Nephron progenitor cell (in vitro differentiated cells): ENCODE measurements around the gene TMEM212.

ENCODE experiments used
- DNase-seq: peaks from one replicate; pipeline ENCODE4 v3.0.0; 2021
- H3K27ac Mint-ChIP-seq: 2 replicates; pipeline ENCODE4 v1.8.0; 2021; ENCODE audit warnings: mild to moderate bottlenecking, moderate library complexity, mixed read lengths
- H3K27me3 Mint-ChIP-seq: 2 replicates; pipeline ENCODE4 v1.8.0; 2021; ENCODE audit warnings: mild to moderate bottlenecking, low read depth, mixed read lengths; ENCODE audit not compliant: poor library complexity
- H3K36me3 Mint-ChIP-seq: 2 replicates; pipeline ENCODE4 v1.8.0; 2021; ENCODE audit warnings: low read depth, mixed read lengths
- H3K4me1 Mint-ChIP-seq: 2 replicates; pipeline ENCODE4 v1.8.0; 2021; ENCODE audit warnings: mixed read lengths
- H3K4me3 Mint-ChIP-seq: 2 replicates; pipeline ENCODE4 v1.8.0; 2021; ENCODE audit warnings: mild to moderate bottlenecking, moderate library complexity, mixed read lengths
- H3K9me3 Mint-ChIP-seq: 2 replicates; pipeline ENCODE4 v1.8.0; 2021; ENCODE audit warnings: mild to moderate bottlenecking, moderate library complexity, mixed read lengths
- TF ChIP-seq, protein P1 (sequence below): fragments of 200-600 bp; sonication (generic); IDR thresholded peaks from 2 replicates; pipeline ENCODE4 v1.5.0; 2021; ENCODE audit warnings: antibody characterized with exemption

Gene TMEM212

DNA sequence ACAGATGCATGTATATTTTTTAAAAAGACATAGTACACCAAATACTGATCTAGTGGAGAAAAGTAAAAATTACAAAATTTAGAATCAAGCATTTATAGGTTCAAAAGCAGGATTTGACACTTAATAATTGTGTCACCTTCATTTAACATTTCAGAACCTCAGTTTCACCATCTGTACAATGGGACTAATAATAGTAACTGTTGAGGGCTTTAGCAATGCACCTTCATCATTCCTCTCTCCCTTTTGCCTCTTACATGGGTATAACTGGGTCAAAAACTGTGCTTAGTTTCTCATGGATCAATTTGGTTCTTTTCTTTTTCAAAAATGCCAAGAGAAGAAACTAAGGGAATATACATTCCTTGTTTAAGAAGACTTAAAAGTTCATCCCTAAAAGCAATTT, 5.5 kb upstream of the TMEM212 start:
- no peak overlapping the region for H3K4me3 Mint-ChIP-seq

DNA sequence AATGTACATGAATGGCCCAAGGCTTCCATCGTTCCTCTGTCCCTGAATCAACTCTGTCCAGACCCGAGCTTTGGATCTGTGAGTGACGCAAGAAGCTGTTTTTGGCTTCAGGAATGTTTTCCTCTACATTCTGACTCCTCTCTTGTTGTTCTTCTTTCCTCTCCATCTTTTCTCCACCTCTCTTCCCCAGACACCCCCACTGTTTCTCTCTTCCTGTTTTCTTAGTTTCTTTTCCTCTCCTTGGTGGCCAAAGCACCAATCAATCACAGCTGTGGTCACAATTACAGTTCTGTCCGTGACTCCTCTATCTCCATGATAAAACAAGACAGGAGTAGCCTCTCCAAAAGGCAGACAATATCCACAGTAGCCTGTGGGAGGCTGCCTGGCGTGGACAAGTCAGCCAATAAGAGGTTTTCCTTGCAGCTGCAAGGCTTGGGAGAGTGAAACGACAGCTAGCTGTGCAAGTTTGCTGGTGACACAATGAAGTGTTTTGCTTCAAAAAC, 4.9 kb upstream of the TMEM212 start:
- Mint-ChIP-seq H3K4me1 (peaks cover 55% of the 10 kb centered on the region), H3K27me3 (peaks cover 9% of the 10 kb centered on the region), H3K9me3 (no peaks in the 10 kb centered on the region), H3K27ac (peak overlapping the region; percentile 92), H3K4me3 (peak overlapping the region; percentile 60), H3K36me3 (no peaks in the 10 kb centered on the region)
- DNase-seq, result peak; percentile 31
- TF ChIP-seq, protein P1, sequence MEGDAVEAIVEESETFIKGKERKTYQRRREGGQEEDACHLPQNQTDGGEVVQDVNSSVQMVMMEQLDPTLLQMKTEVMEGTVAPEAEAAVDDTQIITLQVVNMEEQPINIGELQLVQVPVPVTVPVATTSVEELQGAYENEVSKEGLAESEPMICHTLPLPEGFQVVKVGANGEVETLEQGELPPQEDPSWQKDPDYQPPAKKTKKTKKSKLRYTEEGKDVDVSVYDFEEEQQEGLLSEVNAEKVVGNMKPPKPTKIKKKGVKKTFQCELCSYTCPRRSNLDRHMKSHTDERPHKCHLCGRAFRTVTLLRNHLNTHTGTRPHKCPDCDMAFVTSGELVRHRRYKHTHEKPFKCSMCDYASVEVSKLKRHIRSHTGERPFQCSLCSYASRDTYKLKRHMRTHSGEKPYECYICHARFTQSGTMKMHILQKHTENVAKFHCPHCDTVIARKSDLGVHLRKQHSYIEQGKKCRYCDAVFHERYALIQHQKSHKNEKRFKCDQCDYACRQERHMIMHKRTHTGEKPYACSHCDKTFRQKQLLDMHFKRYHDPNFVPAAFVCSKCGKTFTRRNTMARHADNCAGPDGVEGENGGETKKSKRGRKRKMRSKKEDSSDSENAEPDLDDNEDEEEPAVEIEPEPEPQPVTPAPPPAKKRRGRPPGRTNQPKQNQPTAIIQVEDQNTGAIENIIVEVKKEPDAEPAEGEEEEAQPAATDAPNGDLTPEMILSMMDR, result no peak

More for the DNA sequence above, 5.5 kb upstream of the TMEM212 start:
- Mint-ChIP-seq H3K27ac (no peak overlapping the region), H3K36me3 (no peaks in the 10 kb centered on the region), H3K9me3 (no peaks in the 10 kb centered on the region), H3K27me3 (peaks cover 9% of the 10 kb centered on the region), H3K4me1 (peaks cover 50% of the 10 kb centered on the region)
- TF ChIP-seq, protein P1, result no peak
- no peak for DNase-seq

DNA sequence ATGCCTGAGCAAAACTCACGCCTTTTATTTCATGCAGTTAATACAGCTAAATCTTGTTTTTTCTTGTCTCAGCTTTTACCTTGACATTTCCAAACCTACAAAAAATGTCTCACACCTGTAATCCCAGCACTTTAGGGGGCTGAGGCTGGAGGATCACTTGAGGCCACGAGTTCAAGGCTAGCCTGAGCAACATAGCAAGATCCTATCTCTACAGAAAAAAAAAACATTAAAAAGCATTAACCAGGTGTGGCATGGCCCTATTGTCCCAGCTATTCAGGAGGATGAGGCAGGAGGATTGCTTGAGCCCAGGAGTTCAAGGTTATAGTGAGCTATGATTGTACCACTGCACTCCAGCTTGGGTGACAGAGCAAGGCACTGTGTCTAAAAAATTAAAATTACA, 3.9 kb upstream of the TMEM212 start:
- H3K36me3 Mint-ChIP-seq, result no peaks in the 10 kb centered on the region
- no peak for DNase-seq
- TF ChIP-seq, protein P1, result no peak
- H3K4me3 Mint-ChIP-seq, result no peak overlapping the region
- H3K27ac Mint-ChIP-seq, result no peak overlapping the region
- peaks cover 56% of the 10 kb centered on the region for H3K4me1 Mint-ChIP-seq
- no peaks in the 10 kb centered on the region for H3K9me3 Mint-ChIP-seq
- peaks cover 9% of the 10 kb centered on the region for H3K27me3 Mint-ChIP-seq

DNA sequence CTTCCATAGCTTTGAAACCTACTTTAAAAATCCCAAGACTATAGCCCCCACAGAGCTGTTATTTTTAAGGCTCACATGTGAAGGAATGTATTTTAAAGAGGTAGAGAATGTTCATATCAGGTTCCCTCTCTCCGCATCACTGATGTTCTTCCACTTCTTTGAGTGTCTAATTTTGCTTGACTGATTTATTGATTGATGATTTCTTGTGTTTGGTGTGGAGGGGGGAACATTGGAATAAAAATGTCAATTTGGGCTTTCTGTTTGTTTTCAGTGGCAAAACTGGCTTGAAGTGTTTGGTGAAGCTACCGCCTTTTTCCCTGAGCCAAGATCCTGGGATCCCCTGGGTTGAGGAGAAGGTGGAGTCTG, 2.7 kb upstream of the TMEM212 start:
- Mint-ChIP-seq H3K4me3 (peak overlapping the region; percentile 8), H3K4me1 (peaks cover 45% of the 10 kb centered on the region), H3K27me3 (peaks cover 5% of the 10 kb centered on the region), H3K27ac (peak overlapping the region; percentile 70), H3K9me3 (no peaks in the 10 kb centered on the region), H3K36me3 (no peaks in the 10 kb centered on the region)
- DNase-seq, result no peak
- TF ChIP-seq, protein P1, result no peak

DNA sequence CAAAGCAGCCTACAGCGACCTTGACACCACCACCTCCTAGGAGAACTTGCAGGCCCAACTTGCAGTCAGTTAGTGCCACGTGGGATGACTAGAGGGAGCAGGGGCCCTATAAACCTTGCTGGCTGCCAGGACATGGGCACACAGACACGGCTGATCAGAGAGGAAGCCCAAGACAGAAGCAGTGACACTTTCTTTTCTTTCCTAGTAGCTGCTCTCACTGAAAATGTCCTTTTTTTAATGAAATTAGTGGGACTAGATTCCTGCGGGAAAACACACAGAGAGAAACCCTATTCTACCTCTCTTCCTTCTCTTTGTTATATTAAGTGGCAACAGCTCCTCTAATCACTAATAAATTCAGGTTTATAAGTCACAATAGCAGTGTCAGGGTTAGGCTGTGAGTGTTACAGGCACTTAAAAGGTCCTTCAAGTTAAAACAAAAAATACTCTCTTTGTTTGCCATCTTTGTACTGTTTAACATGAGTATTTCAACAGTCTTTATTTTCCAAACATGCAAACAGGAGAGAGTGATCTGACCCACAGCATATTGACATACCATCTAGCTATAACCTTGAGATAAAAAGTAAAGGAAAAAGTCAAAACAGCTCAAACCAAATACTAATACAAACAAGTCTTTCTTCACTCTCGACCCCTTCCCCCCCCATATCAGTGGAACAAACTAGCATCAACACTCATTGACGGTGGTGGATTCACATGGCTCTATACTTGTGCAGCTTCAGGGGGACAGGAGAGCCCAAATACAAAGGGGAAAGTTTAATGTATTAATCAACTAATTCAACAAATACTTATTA, 2.1 kb upstream of the TMEM212 start:
- H3K27me3 Mint-ChIP-seq, result peaks cover 5% of the 10 kb centered on the region
- peak overlapping the region; percentile 8 for H3K4me3 Mint-ChIP-seq
- DNase-seq, result peak; percentile 8
- TF ChIP-seq, protein P1, result no peak
- H3K36me3 Mint-ChIP-seq, result no peaks in the 10 kb centered on the region
- H3K27ac Mint-ChIP-seq, result peak overlapping the region; percentile 70
- H3K9me3 Mint-ChIP-seq, result no peaks in the 10 kb centered on the region
- H3K4me1 Mint-ChIP-seq, result peaks cover 45% of the 10 kb centered on the region

- no peaks in the 10 kb centered on the region for H3K9me3 Mint-ChIP-seq
- peaks cover 45% of the 10 kb centered on the region for H3K4me1 Mint-ChIP-seq
- DNase-seq, result no peak
- peaks cover 5% of the 10 kb centered on the region for H3K27me3 Mint-ChIP-seq
- TF ChIP-seq, protein P1, result no peak
- H3K36me3 Mint-ChIP-seq, result no peaks in the 10 kb centered on the region
- H3K27ac Mint-ChIP-seq, result no peak overlapping the region
- no peak overlapping the region for H3K4me3 Mint-ChIP-seq
Measured at GRCh38 chr3:171841620-171842000, 1.5 kb upstream of the TMEM212 start.
